Stomach (tissue), 4 donors: ENCODE measurements around the gene WNT3A.

Source experiments
- CTCF ChIP-seq, 7 experiments: fragments of 450-650 bp in 4 of 7; fragments of 200-600 bp in 3 of 7; sonication (generic) in 3 of 7; IDR thresholded peaks; one replicate each; pipeline ENCODE4 v1.5.1; 2016 to 2019; ENCODE audit warnings: antibody characterized with exemption in 7 of 7, control low read depth in 2 of 7, mild to moderate bottlenecking in 1 of 7
- EP300 ChIP-seq: sonication (generic); formaldehyde crosslinking; IDR thresholded peaks from one replicate; pipeline ENCODE4 v1.6.1; 2017; ENCODE audit warnings: antibody characterized with exemption
- POLR2A ChIP-seq, 4 donors: fragments of 450-650 bp; IDR thresholded peaks; one replicate each; pipeline ENCODE4 v1.6.1; 2016; ENCODE audit warnings: antibody characterized with exemption in 4 of 4, control low read depth in 2 of 4, mild to moderate bottlenecking in 1 of 4, moderate library complexity in 1 of 4
- POLR2AphosphoS5 ChIP-seq, 3 donors: sonication (generic); formaldehyde crosslinking; IDR thresholded peaks; one replicate each; pipeline ENCODE4 v1.6.1; 2016; ENCODE audit warnings: antibody characterized with exemption in 3 of 3

- TF ChIP-seq CTCF (IDR thresholded peaks at IDR 0.05) (no peak), POLR2A (IDR thresholded peaks at IDR 0.05) (no peak), EP300 (no peak), POLR2AphosphoS5 (IDR thresholded peaks at IDR 0.05) (no peak)
These were observed 95.4 kb downstream of the WNT3A start for GRCh38 chr1:228101994-228102790.
